HG02852 (cell line): ENCODE data around the gene SYPL2.

ENCODE experiments used
- ATAC-seq: cut with Tn5 transposase; IDR thresholded peaks from one replicate; pipeline ENCODE4 v1.9.1; 2021; ENCODE audit warnings: mild to moderate bottlenecking, moderate library complexity; ENCODE audit not compliant: unreplicated experiment

The SYPL2 gene

GRCh38 chr1:109513110-109513710 lies 46.9 kb downstream of the SYPL2 start:
- no peak for ATAC-seq

- ATAC-seq = no peak
Observed at GRCh38 chr1:109514846-109515245, 48.5 kb downstream of the SYPL2 start.

DNA sequence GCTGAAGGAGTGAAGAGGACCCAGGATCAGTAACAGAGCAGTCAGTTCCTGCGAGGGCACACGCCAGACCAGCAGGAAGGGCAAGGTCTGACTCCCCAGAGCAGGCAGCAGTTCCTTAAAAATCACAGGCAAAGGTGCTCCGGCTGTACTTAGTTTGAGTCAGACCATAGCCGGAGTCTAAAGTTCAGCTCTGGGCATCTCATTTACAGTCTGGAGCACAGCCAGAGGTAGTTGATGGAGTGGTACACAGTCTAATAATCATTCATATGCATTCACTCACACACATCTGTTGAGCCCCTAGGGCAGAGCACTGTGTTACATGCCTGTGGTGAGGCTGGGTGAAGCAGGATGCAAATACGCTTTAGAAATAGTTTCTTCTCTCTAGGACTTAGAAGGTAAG lies 50.5 kb downstream of the SYPL2 start:
- ATAC-seq = no peak

GRCh38 chr1:109517337-109517736 lies 51.0 kb downstream of the SYPL2 start:
- no peak for ATAC-seq

DNA sequence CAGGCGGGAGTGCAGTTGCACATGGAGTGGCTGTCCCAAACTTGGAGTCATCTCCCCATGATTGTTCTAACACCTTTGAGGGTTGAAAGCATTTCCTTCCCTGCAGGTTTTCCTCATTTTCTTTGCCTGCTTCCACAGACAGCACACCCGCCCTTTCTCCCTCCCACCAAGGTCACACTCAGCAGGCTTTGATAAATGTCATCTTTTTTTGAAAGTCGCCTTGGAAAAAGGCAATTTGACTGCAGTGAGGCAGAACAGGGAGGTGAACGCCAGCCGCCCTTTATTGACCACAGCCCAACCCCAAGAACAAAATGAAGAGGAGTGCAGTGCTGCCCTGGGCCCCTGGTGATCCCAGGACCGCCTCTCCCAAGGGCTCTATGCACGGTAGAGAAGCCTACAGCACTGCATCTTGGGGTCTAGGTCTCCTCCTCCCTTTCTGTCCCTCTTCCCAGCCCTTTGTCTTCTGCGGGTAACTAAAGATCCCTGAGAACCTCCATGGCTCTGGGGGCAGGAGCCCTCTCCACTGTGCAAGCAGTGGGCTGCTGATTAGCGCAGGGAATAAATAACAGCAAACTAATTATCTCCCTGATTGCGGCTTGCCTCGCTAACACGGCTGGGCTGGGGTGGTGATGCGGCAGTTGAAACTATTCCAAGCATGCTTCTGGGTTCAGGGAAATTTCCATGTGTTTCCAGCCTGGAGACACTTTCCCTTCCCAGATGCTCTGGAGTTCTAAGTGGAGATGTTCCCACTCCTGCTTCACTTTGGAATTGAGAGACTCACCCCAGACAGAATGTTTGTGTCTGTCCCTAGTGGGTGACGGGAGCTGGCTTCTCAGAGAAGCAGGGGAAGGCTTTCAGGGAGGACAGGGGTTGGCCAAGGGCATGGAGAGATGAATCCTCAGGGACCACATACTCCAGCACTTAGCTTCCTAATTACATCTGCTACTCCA lies 54.9 kb downstream of the SYPL2 start:
- no peak for ATAC-seq

- no peak for ATAC-seq
Observed at GRCh38 chr1:109522026-109522425, 55.7 kb downstream of the SYPL2 start.

GRCh38 chr1:109523706-109524105 lies 57.4 kb downstream of the SYPL2 start:
- no peak for ATAC-seq

GRCh38 chr1:109527098-109527811 lies 60.9 kb downstream of the SYPL2 start:
- ATAC-seq = no peak

GRCh38 chr1:109527846-109528695 lies 61.7 kb downstream of the SYPL2 start:
- ATAC-seq = no peak

DNA sequence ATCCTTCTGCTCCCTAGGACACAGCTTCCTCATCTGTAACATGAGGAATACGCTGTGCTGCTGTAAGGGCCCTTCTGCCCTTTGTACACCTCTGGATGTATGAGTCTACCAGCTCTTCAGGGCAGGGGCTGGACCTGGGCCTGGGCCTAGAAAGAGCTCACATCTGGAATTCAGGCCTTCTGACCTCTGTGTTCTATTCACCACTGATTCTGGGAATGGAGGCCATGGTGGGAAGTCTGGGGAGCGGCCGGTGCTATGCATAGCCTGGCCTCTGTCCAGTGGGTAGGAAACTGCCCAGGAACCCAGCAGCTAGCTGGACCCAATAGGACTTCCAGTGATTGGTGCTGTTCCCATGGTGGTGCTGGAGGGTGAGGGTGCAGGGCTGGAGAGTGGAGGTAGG lies 62.4 kb downstream of the SYPL2 start:
- ATAC-seq = no peak

DNA sequence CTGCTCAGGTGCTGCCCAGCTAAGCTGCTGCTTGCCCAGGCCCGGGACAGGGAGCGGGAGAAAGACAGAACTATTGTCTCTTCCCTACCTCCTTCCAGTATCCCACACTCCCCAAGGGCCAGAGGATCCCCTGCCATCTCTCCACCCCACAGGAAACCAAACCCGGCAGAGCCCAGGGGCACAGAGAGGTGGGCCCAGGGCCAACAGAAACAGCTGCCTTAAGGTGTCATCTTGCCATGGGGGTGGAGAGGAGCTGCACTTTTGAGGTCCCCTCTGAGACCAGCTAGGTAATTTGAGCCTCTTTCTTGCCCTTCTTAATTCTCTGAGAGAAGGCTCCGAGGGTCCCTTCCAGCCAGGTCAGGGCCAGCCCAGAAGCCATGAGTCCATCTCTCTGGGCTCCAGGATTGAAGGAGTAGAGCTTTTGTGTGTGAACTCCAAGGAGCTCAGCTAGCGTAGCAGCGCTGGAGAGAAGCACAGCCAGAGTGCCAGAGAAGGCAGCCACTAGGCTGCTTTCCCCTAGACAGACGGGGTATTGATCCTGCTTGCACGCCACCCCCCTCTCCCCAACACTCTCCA lies 63.6 kb downstream of the SYPL2 start:
- ATAC-seq = no peak

DNA sequence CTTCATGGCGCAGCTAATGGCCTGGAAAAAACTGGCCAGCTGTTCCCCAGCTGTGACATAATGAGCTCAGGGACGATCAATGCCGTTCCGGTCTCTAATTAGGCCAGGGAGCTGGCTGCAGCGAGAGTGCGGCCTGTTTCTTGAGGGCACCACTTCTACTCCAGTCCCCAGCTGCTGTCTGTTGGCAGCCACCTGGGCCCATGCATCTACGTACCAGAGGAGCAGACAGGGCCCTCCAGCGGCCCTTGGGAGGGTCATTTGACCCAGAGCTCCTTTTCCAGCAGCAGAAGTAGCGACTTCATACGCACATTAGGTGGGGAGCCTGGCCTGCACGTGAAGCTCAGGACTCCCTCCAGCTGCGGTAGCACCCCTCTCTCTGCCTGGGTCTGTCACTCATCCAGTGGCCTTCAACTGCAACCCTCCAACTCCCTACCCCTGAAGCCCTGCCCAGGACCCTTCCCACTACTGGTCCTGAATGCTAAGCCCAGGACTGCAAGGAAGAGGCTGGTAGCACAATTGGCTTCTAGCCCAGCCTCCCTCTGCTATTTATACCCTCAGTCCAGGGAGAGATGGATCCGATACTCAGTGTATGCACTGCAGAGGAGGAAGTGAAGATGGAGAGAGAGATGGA lies 64.2 kb downstream of the SYPL2 start:
- ATAC-seq = no peak

DNA sequence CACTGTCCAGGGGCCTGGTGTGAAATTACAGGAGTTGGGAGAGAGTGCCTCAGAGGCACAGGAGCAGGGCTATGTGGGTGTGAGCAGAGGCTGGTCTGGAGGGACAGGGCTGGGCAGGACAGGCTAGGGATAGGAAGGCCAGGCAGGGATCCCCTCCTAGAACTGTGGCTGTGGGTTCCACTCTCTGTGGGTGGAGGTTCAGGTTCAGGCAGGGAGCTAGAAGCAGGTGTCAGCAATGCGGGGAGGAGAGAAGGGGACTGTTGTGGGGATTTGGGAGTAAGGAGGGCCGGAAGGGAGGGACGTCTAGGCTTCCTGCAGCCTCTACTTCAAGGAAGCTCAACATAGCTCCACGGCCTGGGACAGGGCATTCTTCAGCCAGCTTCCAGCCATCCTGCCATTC lies 65.0 kb downstream of the SYPL2 start:
- ATAC-seq = no peak
